H1 (cell line): ENCODE data around the gene FAAP100.

Experiments used
- CTCF ChIP-seq, 3 experiments: IDR thresholded peaks; 1 replicate in 2 of 3; 2 replicates in 1 of 3; pipeline versions ENCODE4 v1.5.1 to v1.6.1; 2011; ENCODE audit warnings: low read length in 3 of 3, mild to moderate bottlenecking in 3 of 3, inconsistent platforms in 2 of 3, low read depth in 1 of 3, moderate library complexity in 1 of 3; ENCODE audit not compliant: insufficient read depth in 1 of 3; ENCODE audit errors: control extremely low read depth in 1 of 3
- EP300 ChIP-seq, 2 experiments: IDR thresholded peaks; 1 replicate in 1 of 2; 2 replicates in 1 of 2; pipeline ENCODE4 v1.6.1; 2011 to 2012; ENCODE audit warnings: low read depth in 2 of 2, low read length in 2 of 2, mild to moderate bottlenecking in 2 of 2, borderline replicate concordance in 1 of 2, inconsistent platforms in 1 of 2, moderate library complexity in 1 of 2
- EZH2 ChIP-seq: fragments of 200-600 bp; sonication (generic); IDR thresholded peaks from 2 replicates; pipeline ENCODE4 v1.7.1; 2012; ENCODE audit warnings: low read depth, mild to moderate bottlenecking, moderate library complexity, low read length, inconsistent platforms; ENCODE audit not compliant: severe bottlenecking
- POLR2A ChIP-seq, 2 experiments: IDR thresholded peaks; 1 replicate in 1 of 2; 2 replicates in 1 of 2; pipeline ENCODE4 v1.6.1; 2011; ENCODE audit warnings: low read depth in 2 of 2, low read length in 2 of 2, mild to moderate bottlenecking in 2 of 2; ENCODE audit errors: control extremely low read depth in 1 of 2
- POLR2AphosphoS5 ChIP-seq: IDR thresholded peaks from 2 replicates; pipeline ENCODE4 v1.6.1; 2011; ENCODE audit warnings: low read depth, low read length
- SRF ChIP-seq: IDR thresholded peaks from 2 replicates; pipeline ENCODE4 v1.6.1; 2011; ENCODE audit warnings: mild to moderate bottlenecking, low read depth, low read length, moderate library complexity
- TBP ChIP-seq: IDR thresholded peaks from 2 replicates; pipeline ENCODE4 v1.6.1; 2011; ENCODE audit warnings: low read depth, low read length, improper control_type of control experiment
- TCF12 ChIP-seq: IDR thresholded peaks from 2 replicates; pipeline ENCODE4 v1.6.1; 2011; ENCODE audit warnings: low read depth, mild to moderate bottlenecking, low read length
- YY1 ChIP-seq: IDR thresholded peaks from 2 replicates; pipeline ENCODE4 v1.6.1; 2011; ENCODE audit warnings: low read depth, mild to moderate bottlenecking, low read length

- no peak for TF ChIP-seq EZH2
- no peak for TF ChIP-seq POLR2A (IDR thresholded peaks at IDR 0.05; ENCODE audit: control extremely low read depth in 1 of 2, low read depth in 2 of 2, low read length in 2 of 2)
- no peak for TF ChIP-seq YY1
- no peak for TF ChIP-seq SRF
- TF ChIP-seq TCF12: no peak
- no peak for TF ChIP-seq TBP
- no peak for TF ChIP-seq POLR2AphosphoS5
- no peak for TF ChIP-seq CTCF (IDR thresholded peaks at IDR 0.05; ENCODE audit: control extremely low read depth in 1 of 3, insufficient read depth in 1 of 3, low read depth in 1 of 3, low read length in 3 of 3)
- TF ChIP-seq EP300 (IDR thresholded peaks at IDR 0.05; ENCODE audit: borderline replicate concordance in 1 of 2, low read depth in 2 of 2, low read length in 2 of 2): no peak
These were observed 4.6 kb downstream of the FAAP100 start for GRCh38 chr17:81547614-81547982.
